ENCODE data around the gene ILF2. TPM values are rescaled to one million over a fixed set of nuclear protein-coding genes. Genes with fewer than 3 reads are reported as not detected.

The ILF2 gene
- total RNA-seq, 3 donors from 2014 or later (not counting 1 experiment from before 2014, with no cell fraction given), result 97.6 to 134 (median 110) TPM

- DNase-seq, result no peak
- WGBS (ENCODE audit: insufficient coverage), result 94% methylated on average over 2 of the region's 3 CpGs
- Histone ChIP-seq H3K36me3 (ENCODE audit: control insufficient read depth, insufficient read depth, low read length) (no peaks in the 10 kb centered on the region), H3K27me3 (ENCODE audit: control insufficient read depth, insufficient read depth, low read length) (no peaks in the 10 kb centered on the region), H3K4me3 (ENCODE audit: low read length) (no peak overlapping the region), H3K4me1 (ENCODE audit: control insufficient read depth, insufficient read depth, low read length) (peaks cover 18% of the 10 kb centered on the region), H3K27ac (ENCODE audit: low read length) (no peak overlapping the region), H3K9me3 (ENCODE audit: control insufficient read depth, insufficient read depth, low read length) (no peaks in the 10 kb centered on the region)
- intact Hi-C loops (cut with micrococcal nuclease), result no loop called here
- no peak overlapping the region for H3K27ac Mint-ChIP-seq
- TF ChIP-seq CTCF (IDR thresholded peaks at IDR 0.05), result no peak
- no peak for ATAC-seq
- H3K4me1 Mint-ChIP-seq, result peaks cover 7 to 13% of the 10 kb centered on the region in 2 donors
- H3K36me3 Mint-ChIP-seq, result no peaks in the 10 kb centered on the region
- H3K9me3 Mint-ChIP-seq, result no peaks in the 10 kb centered on the region
- H3K4me3 Mint-ChIP-seq, result no peak overlapping the region
- no peaks in the 10 kb centered on the region for H3K27me3 Mint-ChIP-seq (ENCODE audit: low read depth in 2 of 2)
Observed at GRCh38 chr1:153655333-153655732, 15.5 kb downstream of the ILF2 start.

DNA sequence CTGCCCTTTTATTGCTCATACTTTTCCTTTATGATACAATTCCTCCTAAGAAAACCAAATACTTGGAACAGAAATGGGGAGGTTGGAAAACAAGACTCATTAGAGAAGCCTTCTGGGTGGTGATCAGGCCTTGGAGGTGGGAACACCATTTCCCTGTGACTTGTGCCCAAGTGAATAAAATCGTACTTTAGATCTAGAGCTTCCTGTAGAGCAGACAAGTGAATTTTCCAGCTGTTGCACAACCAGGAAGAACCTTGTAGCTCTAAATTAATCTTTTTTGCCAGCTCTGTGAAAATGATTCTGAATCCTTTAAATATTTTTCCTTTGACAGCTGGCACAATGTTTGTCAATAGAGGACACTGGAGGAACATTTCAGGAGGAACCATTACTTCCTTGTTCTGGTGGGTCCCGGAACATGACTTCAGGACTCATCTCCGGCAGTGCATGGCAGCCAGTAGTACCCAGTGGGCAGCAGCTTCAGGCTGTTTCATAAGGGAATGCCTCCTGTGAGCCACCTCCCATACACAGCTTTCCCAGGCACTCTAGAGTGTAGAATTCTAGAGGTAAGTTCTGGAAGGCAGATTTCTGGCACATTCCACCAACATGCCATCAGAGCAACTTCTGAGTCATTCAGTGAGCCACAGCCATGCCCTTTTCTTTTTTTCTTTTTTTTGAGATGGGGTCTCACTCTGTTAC, 17.8 kb downstream of the ILF2 start:
- Mint-ChIP-seq H3K4me1 (peaks cover under 1 to 11% of the 10 kb centered on the region in 2 donors), H3K9me3 (no peaks in the 10 kb centered on the region), H3K4me3 (no peak overlapping the region), H3K36me3 (no peaks in the 10 kb centered on the region), H3K27ac (no peak overlapping the region), H3K27me3 (ENCODE audit: low read depth in 2 of 2) (no peaks in the 10 kb centered on the region)
- no peak for TF ChIP-seq CTCF (IDR thresholded peaks at IDR 0.05)
- Histone ChIP-seq H3K4me3 (ENCODE audit: low read length) (no peak overlapping the region), H3K27me3 (ENCODE audit: control insufficient read depth, insufficient read depth, low read length) (no peaks in the 10 kb centered on the region), H3K27ac (ENCODE audit: low read length) (no peak overlapping the region), H3K9me3 (ENCODE audit: control insufficient read depth, insufficient read depth, low read length) (no peaks in the 10 kb centered on the region), H3K36me3 (ENCODE audit: control insufficient read depth, insufficient read depth, low read length) (no peaks in the 10 kb centered on the region), H3K4me1 (ENCODE audit: control insufficient read depth, insufficient read depth, low read length) (peaks cover 2% of the 10 kb centered on the region)
- ATAC-seq (no peak), DNase-seq (no peak)
- WGBS (ENCODE audit: insufficient coverage), result 68% methylated on average over 3 of the region's 3 CpGs
- intact Hi-C loops (cut with micrococcal nuclease), result no loop called here

DNA sequence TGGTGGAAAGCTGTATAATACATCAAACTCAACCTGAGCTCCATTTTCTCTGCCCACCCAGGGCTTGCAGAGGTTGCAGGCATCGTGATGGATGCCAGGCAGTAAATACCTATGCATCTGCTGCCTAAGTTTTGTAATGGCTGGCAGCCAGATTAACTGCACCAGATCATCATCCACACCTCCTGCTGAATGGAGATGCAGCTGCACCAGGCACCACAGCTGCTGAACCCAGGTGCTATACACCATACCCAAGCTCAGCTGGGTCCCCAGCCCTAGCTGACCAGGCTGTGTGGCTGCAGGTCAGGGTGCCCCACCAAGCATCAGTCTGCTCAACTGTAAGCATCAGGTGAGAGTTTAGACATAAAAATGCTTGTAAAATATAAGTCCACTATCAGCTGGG, 19.0 kb downstream of the ILF2 start:
- intact Hi-C loops (cut with micrococcal nuclease), result no loop called here
- Histone ChIP-seq H3K4me3 (ENCODE audit: low read length) (no peak overlapping the region), H3K36me3 (ENCODE audit: control insufficient read depth, insufficient read depth, low read length) (no peaks in the 10 kb centered on the region), H3K27ac (ENCODE audit: low read length) (no peak overlapping the region), H3K4me1 (ENCODE audit: control insufficient read depth, insufficient read depth, low read length) (peaks cover 8% of the 10 kb centered on the region), H3K27me3 (ENCODE audit: control insufficient read depth, insufficient read depth, low read length) (no peaks in the 10 kb centered on the region), H3K9me3 (ENCODE audit: control insufficient read depth, insufficient read depth, low read length) (no peaks in the 10 kb centered on the region)
- no peaks in the 10 kb centered on the region for H3K36me3 Mint-ChIP-seq
- no peak overlapping the region for H3K4me3 Mint-ChIP-seq
- H3K9me3 Mint-ChIP-seq, result no peaks in the 10 kb centered on the region
- WGBS (ENCODE audit: insufficient coverage), result 89% methylated on average over 1 of the region's 1 CpG
- H3K4me1 Mint-ChIP-seq, result peaks cover 12 to 23% of the 10 kb centered on the region in 2 donors
- ATAC-seq (no peak), DNase-seq (no peak)
- TF ChIP-seq CTCF (IDR thresholded peaks at IDR 0.05), result no peak
- H3K27ac Mint-ChIP-seq, result no peak overlapping the region
- H3K27me3 Mint-ChIP-seq (ENCODE audit: low read depth in 2 of 2), result no peaks in the 10 kb centered on the region

- Histone ChIP-seq H3K36me3 (ENCODE audit: control insufficient read depth, insufficient read depth, low read length) (peaks cover 15% of the 10 kb centered on the region), H3K4me1 (ENCODE audit: control insufficient read depth, insufficient read depth, low read length) (peaks cover 15% of the 10 kb centered on the region), H3K9me3 (ENCODE audit: control insufficient read depth, insufficient read depth, low read length) (no peaks in the 10 kb centered on the region), H3K27ac (ENCODE audit: low read length) (no peak overlapping the region), H3K27me3 (ENCODE audit: control insufficient read depth, insufficient read depth, low read length) (no peaks in the 10 kb centered on the region), H3K4me3 (ENCODE audit: low read length) (no peak overlapping the region)
- intact Hi-C loops (cut with micrococcal nuclease), result no loop called here
- DNase-seq (peak in 1 of 2 donors; percentile 35), ATAC-seq (no peak)
- Mint-ChIP-seq H3K36me3 (peaks cover 16% of the 10 kb centered on the region), H3K9me3 (no peaks in the 10 kb centered on the region), H3K4me3 (no peak overlapping the region), H3K27ac (peak overlapping the region; percentile 31 to 75), H3K4me1 (peaks cover 28 to 38% of the 10 kb centered on the region in 2 donors), H3K27me3 (ENCODE audit: low read depth in 2 of 2) (no peaks in the 10 kb centered on the region)
- TF ChIP-seq CTCF (IDR thresholded peaks at IDR 0.05), result no peak
- WGBS (ENCODE audit: insufficient coverage), result 84% methylated on average over 2 of the region's 2 CpGs
Observed at GRCh38 chr1:153649863-153650235, 20.9 kb downstream of the ILF2 start.

All from natural killer cell (primary cell).